NCI-H510A (cell line): ENCODE data around the gene HAO2.
"Not testable (repeated sequence)": the region's sequence is repeated elsewhere in the genome, so short reads cannot be mapped to it uniquely, and the experiment has no call there.

Experiments used
- DNase-seq: peaks from one replicate; lab custom pipeline; 2025; lab: John Stamatoyannopoulos, UW

HAO2 gene

DNA sequence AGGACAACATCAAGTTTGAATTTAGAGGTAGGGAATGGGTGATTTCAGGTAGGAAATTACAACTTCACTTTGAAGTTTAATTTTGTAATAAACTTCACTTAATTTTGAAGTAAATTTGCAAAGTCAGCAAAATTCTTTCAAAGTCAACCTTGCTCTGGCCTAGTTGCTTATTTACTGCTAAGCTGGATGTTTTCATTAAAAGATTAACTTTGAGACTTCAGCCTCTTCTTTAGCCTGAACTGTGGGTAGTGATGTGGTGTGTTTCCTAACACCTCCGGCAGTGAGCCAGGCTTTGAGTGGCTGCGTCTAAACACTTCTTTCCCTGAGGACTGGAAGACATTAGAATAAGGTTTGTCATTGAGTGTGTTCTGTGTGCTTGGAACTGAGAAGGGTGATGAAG is at the start of gene HAO2:
Gene HAO2 (plus strand): TSS at position 232 of the 400 bp plus-strand sequence. CDS start 12,301 bp downstream, outside the sequence.
- no peak for DNase-seq

DNA sequence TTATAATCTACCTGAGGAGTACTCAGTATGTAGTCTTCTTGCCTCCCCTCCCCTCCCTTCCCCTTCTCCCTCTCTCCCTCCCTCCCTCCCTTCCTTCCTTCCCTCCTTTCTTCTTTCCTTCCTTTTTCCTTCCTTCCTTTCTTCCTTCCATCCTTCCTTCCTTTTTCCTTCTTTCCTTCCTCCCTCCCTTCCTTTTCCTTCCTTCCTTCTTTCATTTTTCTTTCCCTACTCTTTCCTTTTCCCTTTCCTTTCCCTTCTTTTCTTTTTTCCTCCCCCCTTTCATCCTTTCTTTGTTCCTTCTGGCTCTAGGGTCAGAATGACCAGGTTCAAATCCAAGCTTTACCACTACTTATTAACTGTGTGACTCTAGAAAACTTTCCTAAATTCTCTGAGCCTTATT is 48.5 kb upstream of the HAO2 start:
- DNase-seq, result no peak

DNA sequence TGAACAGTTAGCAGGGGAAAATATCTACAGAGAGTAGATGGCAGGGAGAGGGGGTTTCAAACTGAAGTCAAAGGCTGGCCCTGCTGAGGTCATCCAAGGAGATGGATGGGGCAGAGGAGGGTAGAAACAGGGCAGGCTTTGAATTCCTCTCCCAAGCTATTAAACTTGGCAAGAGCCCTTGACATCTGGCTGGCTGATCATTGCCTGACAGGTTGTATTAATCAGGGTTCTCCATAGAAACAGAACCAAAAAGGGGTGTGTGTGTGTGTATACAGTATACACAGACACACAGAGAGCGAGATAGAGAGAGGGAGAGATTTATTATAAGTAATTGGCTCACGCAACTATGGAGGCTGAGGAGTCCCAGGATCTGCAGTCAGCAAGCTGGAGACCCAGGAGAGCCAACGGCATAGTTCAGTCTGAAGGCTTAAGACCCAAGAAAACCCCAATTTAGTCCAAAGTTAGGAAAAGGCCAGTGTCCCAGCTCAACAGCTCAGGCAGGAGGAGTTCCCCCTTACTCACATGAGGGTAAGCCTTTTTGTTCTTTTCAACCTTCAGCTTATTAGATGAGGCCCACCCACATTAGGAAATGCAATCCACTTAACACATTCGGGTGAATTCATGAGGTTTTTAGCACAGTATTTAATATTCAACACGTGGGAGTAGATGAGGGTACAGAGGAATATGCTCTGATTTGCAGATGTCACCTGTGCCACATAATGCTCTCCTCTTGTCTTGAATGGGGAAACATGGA is 46.7 kb upstream of the HAO2 start:
- DNase-seq, result no peak

DNA sequence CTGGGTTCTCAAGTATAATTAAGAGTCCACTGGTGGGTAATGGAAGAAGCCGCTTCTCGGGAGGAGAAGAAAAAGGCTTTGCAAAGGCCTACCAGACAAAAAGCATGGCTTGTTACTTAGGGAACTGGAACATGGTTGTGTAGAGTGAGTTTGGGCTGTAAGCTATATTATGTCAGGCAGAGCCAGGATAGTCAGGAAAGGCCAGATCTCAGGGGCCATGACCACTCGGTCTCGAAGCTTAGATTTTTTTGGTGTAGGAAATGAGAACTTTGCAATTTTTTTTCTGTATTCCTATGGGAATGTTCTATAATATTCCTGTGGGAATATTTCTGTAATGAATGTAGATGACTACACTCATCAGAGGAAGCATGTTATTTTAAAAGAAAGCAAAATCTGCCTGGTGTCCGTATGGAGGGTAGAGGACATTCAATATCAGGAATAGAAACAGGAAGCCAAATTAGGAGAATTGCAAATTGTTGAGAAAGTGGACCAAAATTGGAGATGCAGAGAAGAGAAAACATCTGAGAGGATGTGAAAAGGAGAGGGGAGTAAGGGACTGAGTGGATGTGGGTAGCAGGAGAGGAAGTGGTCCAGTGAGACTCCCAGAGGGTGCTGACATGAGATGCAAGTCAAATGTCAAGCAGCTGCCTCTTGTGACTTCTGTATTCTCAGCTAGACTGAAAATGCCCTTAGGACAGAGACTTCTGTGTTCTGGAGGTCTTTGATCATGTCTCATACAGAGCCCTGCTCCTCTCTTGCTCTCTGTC is 45.2 kb upstream of the HAO2 start:
- no peak for DNase-seq

DNA sequence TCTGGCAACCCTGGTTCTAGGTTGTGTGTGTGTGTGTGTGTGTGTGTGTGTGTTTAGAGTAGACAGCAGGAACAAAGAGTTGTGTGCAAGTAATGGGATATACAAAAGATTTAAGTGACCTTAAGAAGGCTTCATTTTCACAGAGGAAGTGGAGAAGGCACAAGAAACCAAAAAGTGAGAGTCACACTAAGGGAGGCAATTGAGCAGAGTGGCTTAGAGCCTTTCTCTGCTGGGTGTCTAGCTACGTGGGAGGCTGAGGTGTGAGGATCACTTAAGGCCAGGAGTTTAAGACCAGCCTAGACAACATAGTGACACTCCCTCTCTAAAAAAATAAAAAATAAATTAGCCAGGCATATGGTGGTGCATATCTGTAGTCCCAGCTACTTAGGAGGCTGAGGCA is 44.4 kb upstream of the HAO2 start:
- DNase-seq, result no peak

DNA sequence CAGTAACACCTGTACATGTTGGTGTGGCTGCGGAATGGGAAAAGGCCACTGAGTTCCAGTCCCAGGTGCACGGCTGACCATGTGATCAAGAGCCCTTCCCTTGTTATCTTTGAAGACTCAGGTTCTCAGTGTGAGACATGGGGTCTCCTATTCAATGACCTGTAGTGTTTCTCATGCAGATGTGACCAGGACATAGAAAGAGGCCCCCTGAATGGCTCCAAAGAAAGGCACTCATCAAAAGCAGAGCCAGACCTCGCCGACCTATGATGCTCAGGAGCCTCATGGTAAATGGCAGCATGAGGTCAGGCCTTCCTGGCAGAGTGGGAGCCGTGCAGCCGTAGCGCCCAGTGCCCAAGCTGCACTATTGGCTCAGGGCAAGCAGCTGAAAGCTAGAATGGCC is 42.3 kb upstream of the HAO2 start:
- no peak for DNase-seq

DNA sequence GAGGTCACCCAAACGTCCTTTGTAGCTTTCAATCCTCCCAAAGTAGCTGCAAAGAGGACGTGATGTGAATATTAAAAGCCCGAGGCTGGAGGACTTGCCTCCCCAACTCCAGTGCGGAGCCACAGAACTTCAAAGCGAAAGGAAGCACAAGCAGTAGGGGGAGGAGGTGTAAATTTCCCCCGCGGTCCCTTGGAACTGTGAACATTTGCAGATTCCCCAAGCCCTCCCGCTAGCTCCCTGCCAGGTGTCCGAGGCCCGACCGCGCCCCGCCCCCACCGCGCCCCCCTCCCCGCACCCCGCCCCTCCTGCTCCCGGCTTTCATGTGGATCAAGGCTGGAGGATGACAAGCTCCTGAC is 41.5 kb upstream of the HAO2 start:
- no peak for DNase-seq

DNA sequence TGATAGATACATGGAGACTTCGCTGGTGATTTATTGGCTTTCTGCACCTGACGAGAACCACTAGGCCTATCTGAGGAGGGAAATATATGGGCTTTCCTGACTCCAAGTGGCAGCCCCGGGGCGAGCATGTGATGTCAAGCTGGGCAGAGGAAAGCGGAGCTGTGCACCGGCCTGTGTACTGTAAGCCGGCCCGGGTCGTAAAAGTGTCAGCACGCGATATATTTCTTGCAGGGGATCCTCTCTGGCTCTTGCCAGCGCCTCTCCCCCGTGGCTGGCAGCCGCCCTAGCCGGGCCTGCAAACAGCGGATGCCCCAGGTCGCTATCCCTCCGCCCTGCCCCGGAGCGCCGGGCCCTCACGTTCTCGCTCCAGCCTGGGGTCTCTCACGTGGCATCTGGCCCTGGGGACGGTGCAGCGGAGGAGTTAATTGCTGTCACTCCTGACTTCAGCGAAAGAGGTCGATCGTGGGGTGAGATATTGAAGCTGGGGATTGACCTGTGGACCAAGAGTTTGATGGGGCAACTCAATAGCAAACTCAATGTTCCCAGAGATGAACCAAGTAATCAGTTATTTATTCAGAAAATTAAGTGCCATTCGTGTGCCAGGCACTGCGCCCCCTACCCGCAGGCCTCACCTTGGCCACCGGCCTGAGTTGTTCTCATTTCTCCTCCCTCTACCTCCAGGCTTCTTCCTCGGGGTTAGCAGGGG is 41.0 kb upstream of the HAO2 start:
- DNase-seq, result peak; percentile 57

DNA sequence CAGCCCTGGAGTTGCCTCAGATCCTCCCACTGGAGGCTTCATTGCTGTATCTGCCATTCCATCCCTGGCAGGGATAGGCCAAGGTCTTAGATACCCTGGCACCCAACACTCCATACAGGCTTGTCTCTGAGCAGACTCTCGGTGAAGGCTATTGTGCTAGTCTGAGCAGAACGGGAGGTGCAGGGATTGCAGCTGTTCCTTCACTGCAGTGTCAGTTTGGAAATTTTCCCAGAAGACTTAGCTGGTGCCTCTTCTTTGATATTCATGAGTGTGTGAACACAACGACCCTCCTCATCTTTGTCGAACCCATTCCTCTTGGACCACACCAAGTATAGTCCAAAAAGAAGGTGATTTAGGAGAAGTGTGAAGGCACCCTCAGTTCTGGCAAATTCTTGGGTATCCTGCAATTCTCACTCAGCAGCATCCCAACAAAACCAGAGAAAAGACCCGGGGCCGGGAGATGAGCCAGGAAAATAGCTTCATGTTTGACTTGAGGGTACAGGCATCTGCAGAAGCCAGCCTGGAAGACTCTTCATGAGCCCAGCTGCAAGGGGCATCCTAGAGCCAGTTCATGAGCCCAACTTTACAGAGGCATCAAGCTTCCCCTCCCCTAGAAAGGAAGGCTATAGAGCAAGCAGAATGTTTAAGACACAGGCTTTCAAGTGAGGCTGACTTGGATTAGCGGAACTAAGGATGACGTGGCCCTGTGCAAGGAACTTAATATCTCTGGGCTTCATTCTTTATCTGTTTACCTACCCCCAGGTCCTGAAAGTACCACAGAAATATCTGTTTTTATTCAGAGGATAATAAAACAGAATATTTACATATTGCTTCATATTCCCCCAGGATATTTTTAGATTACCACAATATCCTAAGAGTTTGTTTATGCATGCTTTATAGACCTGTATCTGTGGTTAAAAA is 38.8 kb upstream of the HAO2 start:
- no peak for DNase-seq

DNA sequence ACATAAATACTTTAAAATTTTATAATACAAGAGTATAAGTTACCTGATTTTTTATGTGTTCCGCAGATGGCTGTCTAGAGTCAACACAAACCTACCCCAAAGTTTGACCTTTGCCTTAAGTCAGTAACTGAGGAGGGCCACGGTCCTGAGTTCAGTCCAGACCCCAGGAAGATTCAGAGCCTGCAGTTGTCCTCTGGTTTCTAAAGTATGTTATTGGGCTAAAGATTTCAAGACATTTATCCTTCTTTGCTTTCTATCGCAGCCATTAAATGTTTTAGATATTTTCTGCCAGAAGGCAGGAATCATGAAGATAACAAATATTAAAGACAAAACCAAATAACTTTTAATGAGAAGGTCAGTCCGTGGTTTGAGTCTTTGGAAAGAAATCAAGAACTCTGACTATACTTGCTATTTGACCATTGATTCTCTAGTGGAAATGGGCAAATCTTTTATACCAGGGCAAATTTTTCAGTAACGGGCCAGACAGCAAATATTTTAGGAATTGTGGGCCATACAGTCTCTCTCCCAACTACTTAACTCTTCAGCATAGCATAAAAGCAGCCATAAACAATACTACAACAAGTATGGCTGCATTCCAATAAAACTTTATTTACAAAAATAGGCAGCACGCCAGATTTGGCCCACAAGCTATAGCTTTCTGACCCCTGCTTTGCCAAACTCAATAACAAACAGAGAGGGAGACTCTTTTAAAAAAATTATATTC is 38.0 kb upstream of the HAO2 start:
- DNase-seq, result no peak

DNA sequence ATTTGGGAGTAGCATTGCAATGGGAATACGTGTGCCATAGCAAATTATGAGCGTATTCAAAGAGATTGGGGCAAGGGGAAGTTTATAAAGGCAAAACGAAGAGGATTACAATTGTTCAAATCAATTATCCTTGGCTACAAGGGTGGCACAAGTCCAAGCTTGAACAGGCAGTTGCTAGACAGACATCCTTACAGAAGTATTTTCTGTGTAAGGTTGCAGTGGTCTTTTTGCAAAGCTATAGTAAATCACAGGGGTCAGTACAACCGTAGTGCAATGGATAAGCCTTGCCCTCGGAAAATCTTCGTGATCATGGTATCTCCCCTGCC is 37.4 kb upstream of the HAO2 start:
- DNase-seq, result no peak

DNA sequence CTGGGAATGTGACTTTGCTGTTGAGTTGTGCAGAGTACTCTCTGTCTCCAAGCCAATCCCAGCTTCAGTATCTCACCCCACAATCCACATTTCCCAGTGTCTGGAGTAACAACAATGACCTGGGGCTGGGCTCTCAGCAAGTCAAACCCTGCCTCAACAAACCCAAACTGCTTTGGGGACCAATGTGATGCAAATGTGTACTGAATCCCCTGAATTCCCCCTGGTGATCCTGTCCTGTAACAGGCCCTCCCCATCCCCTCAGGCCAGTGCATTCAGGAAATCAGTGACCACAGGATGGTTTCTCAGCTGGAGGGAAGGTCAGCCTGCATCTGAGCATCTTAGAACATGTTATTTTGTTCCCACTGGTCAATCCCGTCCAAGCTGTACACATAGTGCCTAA is 36.7 kb upstream of the HAO2 start:
- DNase-seq, result no peak

DNA sequence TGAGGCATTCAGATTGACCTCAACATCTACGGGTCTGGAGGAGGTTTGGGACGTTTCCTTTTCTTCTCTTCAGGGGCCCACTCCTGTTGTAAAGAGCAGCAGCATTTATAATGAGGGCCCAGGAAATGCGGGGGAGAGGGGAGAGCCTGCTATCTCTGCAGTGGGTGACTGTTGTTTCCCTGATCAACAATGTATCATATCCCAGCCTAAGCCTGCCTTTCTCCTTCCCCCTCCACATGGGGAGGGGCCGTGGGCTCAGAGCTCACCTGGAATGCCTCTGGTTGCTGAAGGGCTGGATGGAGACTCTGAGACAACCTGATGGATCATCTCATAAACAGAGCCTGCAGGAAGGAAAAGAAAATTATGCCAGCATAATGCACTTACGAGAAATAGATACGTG is 36.0 kb upstream of the HAO2 start:
- no peak for DNase-seq

DNA sequence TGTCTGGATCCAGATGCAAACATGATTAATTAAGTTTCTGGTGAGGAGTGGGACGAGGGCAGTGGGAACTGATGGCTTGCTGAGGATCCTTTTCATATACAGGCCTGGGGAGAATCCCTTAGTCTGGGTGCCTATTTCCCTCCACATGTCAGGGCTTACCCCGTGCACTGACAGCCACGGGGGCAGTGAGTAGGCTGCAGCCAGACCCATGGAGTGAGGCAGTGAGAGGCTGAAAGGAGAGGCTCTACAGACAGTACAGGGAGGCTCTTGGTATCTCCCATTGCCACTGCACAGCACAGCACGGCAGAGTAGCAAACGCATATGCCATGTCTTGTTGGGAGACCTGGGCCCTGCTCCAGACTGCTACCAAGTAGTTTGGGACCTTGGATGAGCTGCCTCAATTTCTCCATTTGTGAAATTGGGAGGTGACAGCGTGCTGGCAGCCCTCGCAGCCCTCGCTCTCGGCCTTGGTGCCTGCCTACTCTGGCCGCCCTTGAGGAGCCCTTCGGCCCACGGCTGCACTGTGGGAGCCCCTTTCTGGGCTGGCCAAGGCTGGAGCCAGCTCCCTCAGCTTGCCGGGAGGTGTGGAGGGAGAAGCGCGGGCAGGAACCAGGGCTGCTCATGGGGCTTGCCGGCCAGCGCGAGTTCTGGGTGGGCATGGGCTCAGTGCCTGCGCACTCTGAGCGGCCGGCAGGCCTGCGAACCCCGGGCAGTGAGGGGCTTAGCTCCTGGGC is 35.3 kb upstream of the HAO2 start:
- no peak for DNase-seq

DNA sequence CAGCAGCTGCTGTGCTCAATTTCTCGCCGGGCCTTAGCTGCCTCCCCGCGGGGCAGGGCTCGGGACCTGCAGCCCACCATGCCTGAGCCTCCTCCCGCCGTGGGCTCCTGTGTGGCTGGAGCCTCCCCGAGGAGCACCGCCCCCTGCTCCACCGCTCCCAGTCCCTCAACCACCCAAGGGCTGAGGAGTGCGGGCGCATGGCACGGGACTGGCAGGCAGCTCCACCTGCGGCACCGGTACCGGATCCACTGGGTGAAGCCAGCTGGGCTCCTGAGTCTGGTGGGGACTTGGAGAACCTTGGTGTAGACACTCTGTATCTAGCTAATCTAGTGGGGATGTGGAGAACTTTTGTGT is 34.7 kb upstream of the HAO2 start:
- DNase-seq, result not testable (repeated sequence)

DNA sequence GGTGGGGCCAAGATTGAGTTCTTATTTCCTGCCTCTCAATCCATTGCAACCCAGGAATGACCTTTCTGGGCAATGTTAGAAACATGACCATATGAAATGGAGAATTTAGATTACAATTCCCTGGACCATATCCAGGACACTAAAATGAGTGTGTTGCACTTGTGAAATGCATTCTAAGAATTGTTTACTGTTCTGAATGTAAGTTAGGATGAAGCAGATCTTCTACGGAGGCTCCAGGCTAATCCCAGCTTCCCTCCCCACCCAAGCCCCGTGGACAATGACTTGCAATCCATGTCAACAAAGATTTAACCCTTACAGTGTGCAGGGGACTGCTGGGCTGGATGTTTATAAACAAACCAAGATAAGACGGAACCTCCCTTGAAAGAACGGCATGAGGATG is 31.7 kb upstream of the HAO2 start:
- no peak for DNase-seq

DNA sequence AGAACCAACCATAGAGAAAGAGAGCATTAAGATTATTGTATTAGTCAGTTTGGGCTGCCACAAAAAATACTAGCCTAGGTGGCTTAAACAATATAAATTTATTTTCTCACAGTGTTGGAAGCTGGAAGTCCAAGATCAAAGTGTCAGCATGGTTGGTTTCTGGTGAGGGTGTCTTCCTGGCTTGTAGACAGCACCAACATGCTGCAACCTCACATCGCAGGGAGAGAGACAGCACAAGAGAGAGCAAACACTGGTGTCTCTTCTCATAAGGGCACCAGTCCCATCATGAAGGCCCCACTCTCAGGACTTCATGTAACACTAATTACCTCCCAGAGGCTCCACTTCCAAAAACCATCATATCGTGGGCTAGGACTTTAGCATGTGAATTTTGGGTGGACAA is 30.6 kb upstream of the HAO2 start:
- DNase-seq, result no peak

DNA sequence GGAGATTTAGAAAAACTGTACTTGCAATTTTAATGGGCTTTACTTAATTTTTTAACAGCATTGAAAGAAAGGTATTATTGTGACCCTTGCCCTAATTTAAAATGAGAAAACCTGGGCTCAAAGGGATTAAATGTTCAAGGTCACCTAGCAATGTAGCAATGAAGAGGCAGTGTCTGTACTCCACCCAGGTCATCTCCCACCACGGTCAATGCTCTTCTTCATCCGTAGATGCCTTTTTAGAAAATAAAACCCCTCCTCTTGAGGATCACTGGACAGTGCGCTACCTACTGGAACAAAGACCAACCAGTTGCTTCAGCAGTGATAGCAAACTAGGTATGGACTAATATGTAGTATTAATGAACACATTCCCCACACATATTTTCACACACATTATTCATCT is 29.8 kb upstream of the HAO2 start:
- no peak for DNase-seq

DNA sequence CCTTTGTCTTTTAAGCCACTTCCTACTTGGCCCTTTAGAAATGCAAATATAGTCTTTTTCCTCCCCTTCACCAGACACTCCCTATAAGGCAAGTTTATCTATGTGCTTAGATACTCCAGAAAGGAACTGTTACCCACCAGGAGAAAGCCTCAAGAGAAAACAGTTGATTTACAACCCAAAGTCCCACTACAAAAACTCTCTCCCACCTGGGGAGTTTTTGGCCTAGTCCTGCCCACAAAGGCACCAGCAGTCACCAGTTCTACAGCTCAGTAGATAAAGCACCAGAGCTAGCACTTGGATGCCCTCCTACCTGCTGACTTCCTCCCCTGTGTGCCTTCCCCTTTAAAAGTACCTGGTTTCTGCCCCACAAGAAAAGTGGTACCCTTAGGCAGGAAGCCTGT is 27.7 kb upstream of the HAO2 start:
- no peak for DNase-seq

DNA sequence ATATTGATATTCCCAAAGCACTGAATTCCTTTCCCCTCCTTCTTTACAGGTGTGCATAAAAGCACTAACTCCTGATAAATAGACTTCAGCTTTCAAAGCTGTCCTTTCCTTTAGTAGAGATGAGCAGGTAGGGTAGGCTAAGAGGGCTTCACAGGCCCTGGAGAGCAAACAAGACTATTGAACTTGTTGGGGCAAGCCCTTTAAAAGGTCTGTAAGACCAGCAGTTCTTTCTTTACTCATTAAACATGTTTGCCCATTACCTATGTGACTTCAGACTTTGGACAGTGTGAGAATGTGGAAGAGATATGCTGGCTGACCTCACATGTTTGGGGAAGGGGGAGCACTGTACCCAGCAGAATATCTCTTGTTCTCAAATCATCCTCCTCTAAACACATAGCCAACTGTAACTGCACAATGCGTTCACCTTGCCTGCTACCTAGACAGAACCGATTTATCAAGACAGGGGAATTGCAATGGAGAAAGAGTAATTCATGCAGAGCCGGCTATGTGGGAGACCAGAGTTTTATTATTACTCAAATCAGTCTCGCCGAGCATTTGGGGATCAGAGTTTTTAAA is 27.1 kb upstream of the HAO2 start:
- DNase-seq, result peak; percentile 49

DNA sequence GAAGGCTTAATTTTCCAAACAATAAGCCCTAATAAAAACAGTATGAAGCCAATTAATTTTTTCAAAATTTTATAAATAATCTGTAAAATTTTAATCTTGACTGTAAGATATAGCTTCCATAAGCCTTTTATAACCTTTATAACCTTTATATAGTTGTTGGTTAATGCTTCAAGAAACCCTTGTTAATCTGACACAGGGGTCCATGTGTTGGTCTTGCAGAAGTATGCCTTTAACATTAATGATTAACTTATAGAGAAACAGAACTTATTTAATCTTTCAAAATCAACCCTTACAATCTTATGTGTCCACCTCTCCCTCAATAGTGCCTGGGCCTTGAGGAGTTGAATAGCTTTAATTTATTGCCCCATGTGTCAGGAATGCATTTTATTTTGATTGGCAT is 23.2 kb upstream of the HAO2 start:
- DNase-seq, result no peak
